Neuron (in vitro differentiated cells): Measurements from ENCODE around the gene ABCB9.
A peak's percentile ranks its signal among the peaks of the same experiment; 100 is the strongest.

Experiments used
- H2AFZ ChIP-seq: one replicate; pipeline ENCODE4 v1.6.1; 2013; ENCODE audit warnings: low read depth, mild to moderate bottlenecking, inconsistent platforms, low read length, moderate library complexity
- H3K27me3 ChIP-seq: one replicate; pipeline ENCODE4 v1.6.1; 2013; ENCODE audit warnings: low read length; ENCODE audit not compliant: insufficient read depth
- H3K36me3 ChIP-seq: one replicate; pipeline ENCODE4 v1.6.1; 2013; ENCODE audit warnings: low read length; ENCODE audit not compliant: insufficient read depth
- H3K4me1 ChIP-seq: one replicate; pipeline ENCODE4 v1.6.1; 2013; ENCODE audit warnings: low read length; ENCODE audit not compliant: insufficient read depth
- H3K4me3 ChIP-seq: 2 replicates; pipeline ENCODE4 v1.5.1; 2013; ENCODE audit warnings: mild to moderate bottlenecking, low read length, moderate library complexity
- H3K9me3 ChIP-seq: one replicate; pipeline ENCODE4 v1.6.1; 2013; ENCODE audit warnings: low read length

The ABCB9 gene

GRCh38 chr12:122990561-122990960 lies 24.3 kb upstream of the ABCB9 start:
- H3K9me3 ChIP-seq, result no peaks in the 10 kb centered on the region
- no peaks in the 10 kb centered on the region for H3K27me3 ChIP-seq
- H2AFZ ChIP-seq, result no peak overlapping the region
- H3K36me3 ChIP-seq, result peaks cover 13% of the 10 kb centered on the region
- H3K4me3 ChIP-seq, result no peak overlapping the region
- H3K4me1 ChIP-seq, result no peaks in the 10 kb centered on the region

- no peaks in the 10 kb centered on the region for H3K9me3 ChIP-seq
- peaks cover 6% of the 10 kb centered on the region for H3K4me1 ChIP-seq
- H3K4me3 ChIP-seq, result no peak overlapping the region
- H3K27me3 ChIP-seq, result no peaks in the 10 kb centered on the region
- H3K36me3 ChIP-seq, result peaks cover 13% of the 10 kb centered on the region
- no peak overlapping the region for H2AFZ ChIP-seq
Observed at GRCh38 chr12:122989874-122990419, 23.7 kb upstream of the ABCB9 start.

GRCh38 chr12:122989225-122989839 lies 23.1 kb upstream of the ABCB9 start:
- H3K4me1 ChIP-seq, result peaks cover 12% of the 10 kb centered on the region
- H3K9me3 ChIP-seq, result no peaks in the 10 kb centered on the region
- H2AFZ ChIP-seq, result no peak overlapping the region
- H3K27me3 ChIP-seq, result no peaks in the 10 kb centered on the region
- H3K36me3 ChIP-seq, result peaks cover 13% of the 10 kb centered on the region
- H3K4me3 ChIP-seq, result no peak overlapping the region

GRCh38 chr12:122988612-122989212 lies 22.4 kb upstream of the ABCB9 start:
- no peak overlapping the region for H3K4me3 ChIP-seq
- H3K4me1 ChIP-seq, result peaks cover 18% of the 10 kb centered on the region
- no peaks in the 10 kb centered on the region for H3K27me3 ChIP-seq
- peaks cover 13% of the 10 kb centered on the region for H3K36me3 ChIP-seq
- no peak overlapping the region for H2AFZ ChIP-seq
- H3K9me3 ChIP-seq, result no peaks in the 10 kb centered on the region

DNA sequence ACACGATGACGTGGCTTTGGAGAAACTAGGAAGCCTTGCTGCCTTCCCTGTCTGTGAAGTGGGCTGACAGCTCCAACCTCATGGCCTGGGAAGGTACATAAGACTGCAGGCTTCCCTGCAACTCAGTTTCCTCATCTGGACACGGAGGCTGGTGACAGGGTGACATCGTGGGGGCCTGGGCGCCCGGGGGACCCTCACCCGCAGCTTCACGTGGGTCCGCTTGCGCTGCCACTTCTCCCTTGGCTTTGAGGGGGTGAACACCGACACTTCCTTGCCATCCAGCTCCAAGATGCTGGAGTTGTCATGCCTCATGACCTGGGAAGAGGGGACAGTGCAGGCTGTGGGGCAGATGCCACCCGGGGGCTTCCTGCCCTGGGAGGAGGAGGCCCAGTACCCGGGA lies 21.8 kb upstream of the ABCB9 start:
- H3K9me3 ChIP-seq, result no peaks in the 10 kb centered on the region
- H3K4me3 ChIP-seq, result no peak overlapping the region
- H3K36me3 ChIP-seq, result peaks cover 17% of the 10 kb centered on the region
- no peaks in the 10 kb centered on the region for H3K27me3 ChIP-seq
- H3K4me1 ChIP-seq, result peaks cover 24% of the 10 kb centered on the region
- H2AFZ ChIP-seq, result no peak overlapping the region

DNA sequence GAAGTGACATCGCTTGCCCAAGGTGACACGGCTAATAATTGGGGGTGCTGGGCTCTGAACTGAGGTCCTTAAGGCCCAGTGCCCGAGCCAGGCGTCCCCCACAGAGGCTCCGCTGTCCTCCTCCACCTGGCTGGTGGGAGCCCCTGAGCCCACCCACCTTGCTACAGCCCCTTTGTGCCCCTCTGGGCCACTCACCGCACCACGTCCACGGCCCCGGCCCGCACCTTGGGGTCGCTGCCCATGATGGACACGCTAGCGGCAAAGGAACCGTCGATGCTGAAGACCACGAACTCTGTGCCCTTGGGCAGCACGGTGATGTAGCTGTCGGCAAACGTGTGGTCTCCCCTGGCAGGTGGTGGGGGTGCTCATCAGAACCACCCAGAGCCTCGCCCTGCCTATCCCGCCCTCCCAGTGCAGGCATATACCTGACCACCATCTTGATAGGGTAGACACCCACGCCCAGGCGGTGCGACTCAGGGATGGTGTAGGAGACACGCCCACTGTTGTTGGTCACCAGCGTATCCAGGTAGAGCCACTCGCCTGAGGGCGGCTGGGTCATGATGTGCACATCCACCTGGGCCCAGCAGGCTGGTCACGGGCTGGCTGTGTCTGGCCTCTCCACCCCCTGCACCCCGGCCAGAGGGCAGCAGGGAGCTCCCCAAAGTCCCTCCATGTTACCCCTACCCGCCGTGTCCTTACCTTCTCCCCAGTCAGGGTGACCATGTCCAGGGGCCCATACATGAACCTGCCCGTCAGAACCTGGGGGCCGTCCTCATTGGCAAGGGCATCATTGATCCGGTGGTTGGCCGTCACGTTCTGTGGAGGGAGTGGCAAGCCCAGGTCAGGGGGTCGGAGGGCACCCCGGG lies 21.1 kb upstream of the ABCB9 start:
- H3K4me3 ChIP-seq, result no peak overlapping the region
- no peaks in the 10 kb centered on the region for H3K27me3 ChIP-seq
- no peak overlapping the region for H2AFZ ChIP-seq
- peaks cover 22% of the 10 kb centered on the region for H3K36me3 ChIP-seq
- H3K9me3 ChIP-seq, result no peaks in the 10 kb centered on the region
- H3K4me1 ChIP-seq, result peaks cover 28% of the 10 kb centered on the region

DNA sequence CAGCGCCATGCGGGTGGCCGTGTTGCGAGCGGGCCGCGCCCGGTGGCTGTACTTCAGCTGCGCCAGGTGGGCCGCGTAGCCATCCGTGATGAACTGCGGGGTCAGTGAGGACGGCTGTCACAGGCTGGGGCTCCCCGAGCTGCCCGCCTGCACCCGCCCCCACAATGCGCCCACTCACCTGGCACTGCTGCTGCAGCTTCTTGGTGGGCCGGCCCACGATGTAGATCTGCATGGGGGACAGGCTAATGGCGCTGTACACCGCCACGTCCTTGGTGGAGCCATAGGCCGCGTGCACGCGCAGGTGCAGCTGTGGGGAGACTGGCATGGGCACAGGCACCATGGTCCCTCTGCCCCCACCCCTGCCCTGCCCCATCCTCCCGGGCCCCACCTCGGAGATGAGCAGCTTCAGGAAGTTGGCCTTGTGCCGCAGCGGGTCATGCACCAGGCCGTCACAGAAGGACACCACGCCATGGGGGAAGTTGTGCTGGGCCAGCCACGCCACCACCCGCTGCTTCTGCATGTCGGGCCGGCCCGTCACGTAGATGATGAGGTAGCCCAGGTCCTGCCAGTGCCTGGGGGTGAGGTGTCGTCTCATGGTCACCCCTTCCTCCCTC lies 20.1 kb upstream of the ABCB9 start:
- Histone ChIP-seq H3K36me3 (peaks cover 28% of the 10 kb centered on the region), H3K4me3 (no peak overlapping the region), H3K27me3 (no peaks in the 10 kb centered on the region), H3K4me1 (peaks cover 38% of the 10 kb centered on the region), H3K9me3 (no peaks in the 10 kb centered on the region), H2AFZ (no peak overlapping the region)

- no peaks in the 10 kb centered on the region for H3K27me3 ChIP-seq
- peaks cover 28% of the 10 kb centered on the region for H3K36me3 ChIP-seq
- H3K9me3 ChIP-seq, result no peaks in the 10 kb centered on the region
- H2AFZ ChIP-seq, result no peak overlapping the region
- no peak overlapping the region for H3K4me3 ChIP-seq
- peaks cover 41% of the 10 kb centered on the region for H3K4me1 ChIP-seq
Observed at GRCh38 chr12:122985338-122986257, 19.3 kb upstream of the ABCB9 start.

DNA sequence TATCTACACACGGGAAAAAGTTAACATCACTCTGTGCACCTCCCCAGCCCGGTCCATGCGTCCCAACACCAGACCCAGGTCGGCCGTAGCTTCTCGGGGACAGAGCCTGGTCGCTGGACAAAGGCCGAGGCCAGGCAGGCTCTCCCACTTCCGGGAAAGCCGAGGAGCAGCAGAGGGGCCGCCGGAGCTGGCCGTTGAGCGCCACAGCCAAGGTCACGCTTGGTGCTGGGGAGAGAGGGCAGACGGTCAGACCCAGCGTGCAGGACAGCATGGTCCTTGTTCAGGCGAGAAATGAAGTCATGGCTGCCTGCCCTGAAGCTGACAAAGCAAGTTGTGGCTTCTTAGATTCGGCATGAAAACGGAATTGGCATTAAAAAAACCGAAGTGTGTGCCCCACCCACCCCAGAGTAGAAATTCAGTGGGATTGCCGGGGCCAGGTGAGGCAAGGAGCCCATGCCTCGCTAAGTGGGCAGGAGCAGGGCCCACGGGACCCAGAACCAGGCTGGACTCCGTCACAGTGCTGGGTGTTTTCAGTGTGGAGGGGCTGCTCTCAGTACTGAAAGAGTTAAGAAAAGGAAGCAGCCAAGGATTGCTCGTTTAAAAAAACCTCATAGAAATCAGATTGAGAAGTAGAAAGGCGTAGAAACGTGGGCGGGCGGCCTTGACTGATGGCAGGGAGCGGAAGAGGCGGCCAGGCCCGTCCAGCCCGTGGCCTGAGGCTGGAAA lies 18.5 kb upstream of the ABCB9 start:
- Histone ChIP-seq H3K4me3 (peak overlapping the region; percentile 6), H3K27me3 (no peaks in the 10 kb centered on the region), H3K36me3 (peaks cover 23% of the 10 kb centered on the region), H2AFZ (no peak overlapping the region), H3K4me1 (peaks cover 45% of the 10 kb centered on the region), H3K9me3 (no peaks in the 10 kb centered on the region)

- peaks cover 23% of the 10 kb centered on the region for H3K36me3 ChIP-seq
- peak overlapping the region; percentile 6 for H3K4me3 ChIP-seq
- no peaks in the 10 kb centered on the region for H3K9me3 ChIP-seq
- H2AFZ ChIP-seq, result no peak overlapping the region
- no peaks in the 10 kb centered on the region for H3K27me3 ChIP-seq
- peaks cover 53% of the 10 kb centered on the region for H3K4me1 ChIP-seq
Observed at GRCh38 chr12:122983789-122984515, 17.7 kb upstream of the ABCB9 start.

DNA sequence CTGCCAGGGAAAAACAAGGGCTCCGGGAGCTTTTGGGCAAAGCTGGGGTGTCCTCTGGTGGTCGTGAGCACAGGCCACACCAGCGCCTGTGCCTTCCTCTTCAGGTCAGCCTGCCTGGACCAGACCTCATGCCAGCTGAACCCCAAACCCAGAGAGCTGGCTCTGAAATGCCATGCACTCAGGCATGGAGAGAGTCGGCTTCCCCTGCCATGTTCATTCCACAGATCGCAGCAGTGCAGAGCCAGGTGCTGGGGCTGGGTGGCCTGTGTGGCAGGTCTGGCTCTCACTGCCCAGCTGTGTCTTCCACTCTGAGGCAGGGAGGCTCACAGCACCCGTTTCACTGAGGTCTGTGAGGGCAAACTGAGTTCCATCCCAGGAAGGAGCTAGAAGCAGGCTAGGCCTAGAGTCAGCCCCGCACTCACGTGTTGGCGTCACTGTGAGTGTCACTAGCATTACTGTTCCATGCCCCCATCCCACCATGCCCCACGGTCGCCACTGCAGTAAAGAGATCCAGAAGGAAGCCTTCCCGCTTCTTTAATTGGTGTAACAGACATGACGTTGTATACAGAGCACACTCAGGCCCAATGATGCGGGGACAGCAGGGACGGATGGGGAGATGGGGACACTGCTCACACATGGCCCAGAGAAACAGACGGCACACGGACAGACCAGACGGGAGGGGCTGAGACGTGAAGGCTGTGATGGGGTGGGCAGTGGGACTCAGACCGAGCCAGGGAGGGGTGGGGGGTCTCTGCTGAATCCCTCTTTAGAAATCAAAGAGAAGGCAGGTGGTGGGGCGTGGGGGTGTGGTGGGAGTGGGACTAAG lies 16.9 kb upstream of the ABCB9 start:
- Histone ChIP-seq H3K9me3 (no peaks in the 10 kb centered on the region), H2AFZ (no peak overlapping the region), H3K27me3 (no peaks in the 10 kb centered on the region), H3K4me1 (peaks cover 53% of the 10 kb centered on the region), H3K4me3 (no peak overlapping the region), H3K36me3 (peaks cover 21% of the 10 kb centered on the region)
